Thyroid gland (tissue), 4 donors: Measurements from ENCODE around the gene HCFC1R1. TPM values are rescaled to one million over a fixed set of nuclear protein-coding genes. Genes with fewer than 3 reads are reported as not detected.
A peak's percentile ranks its signal among the peaks of the same experiment; 100 is the strongest.

Experiments
- DNase-seq, 2 donors: peaks; one replicate each; pipeline ENCODE4 v3.0.0-alpha.2; 2019
- H3K27ac ChIP-seq, 3 donors: fragments of 200-600 bp; sonication (generic); 1 replicate in 2 of 3; 2 replicates in 1 of 3; pipeline ENCODE4 v1.5.1; 2016 to 2019; ENCODE audit warnings: mild to moderate bottlenecking in 1 of 3, moderate library complexity in 1 of 3
- H3K27me3 ChIP-seq: fragments of 200-600 bp; sonication (generic); one replicate; pipeline ENCODE4 v1.5.1; 2019
- H3K36me3 ChIP-seq, 2 donors: fragments of 200-600 bp; sonication (generic); one replicate each; pipeline ENCODE4 v1.5.1; 2016 to 2019
- H3K4me1 ChIP-seq, 2 donors: fragments of 200-600 bp; sonication (generic); one replicate each; pipeline ENCODE4 v1.5.1; 2017 to 2019
- H3K4me3 ChIP-seq, 3 donors: fragments of 200-600 bp; sonication (generic); replicated peaks in 1 of 3; 1 replicate in 2 of 3; 2 replicates in 1 of 3; pipeline ENCODE4 v1.5.1; 2016; ENCODE audit warnings: mild to moderate bottlenecking in 1 of 3
- H3K9me3 ChIP-seq: fragments of 200-600 bp; sonication (generic); one replicate; pipeline ENCODE4 v1.5.1; 2017
- POLR2A ChIP-seq, 2 donors: fragments of 450-650 bp; IDR thresholded peaks; one replicate each; pipeline ENCODE4 v1.6.1; 2017; ENCODE audit warnings: antibody characterized with exemption in 2 of 2, mild to moderate bottlenecking in 2 of 2, moderate library complexity in 1 of 2
- WGBS, 2 donors: methylation state at CpG; one replicate each; pipeline ENCODE4 v1.1.5; 2017; 5-methylcytosine and 5-hydroxymethylcytosine counted together
- intact Hi-C: fragments of 100-400 bp; cut with DNase I; formaldehyde crosslinking; loops from one replicate; pipeline ENCODE4 v1.15.1; 2023
- total RNA-seq, 4 donors: library from RNA; depleted of rRNA; stranded (reverse); fragments of >200 nt; gene quantifications; one replicate each; pipeline ENCODE4 v1.2.3, GENCODE V29; 2016
- TF ChIP-seq, protein P1 (sequence below), 6 experiments: fragments of 200-600 bp in 3 of 6; fragments of 450-650 bp in 3 of 6; sonication (generic) in 3 of 6; IDR thresholded peaks; one replicate each; pipeline ENCODE4 v1.5.1; 2016 to 2019; ENCODE audit warnings: antibody characterized with exemption in 6 of 6, mild to moderate bottlenecking in 2 of 6, inconsistent platforms in 1 of 6, moderate library complexity in 1 of 6

The HCFC1R1 gene
- total RNA-seq, 4 donors from 2014 or later, result 10.1 to 51.7 (median 29.7) TPM

DNA sequence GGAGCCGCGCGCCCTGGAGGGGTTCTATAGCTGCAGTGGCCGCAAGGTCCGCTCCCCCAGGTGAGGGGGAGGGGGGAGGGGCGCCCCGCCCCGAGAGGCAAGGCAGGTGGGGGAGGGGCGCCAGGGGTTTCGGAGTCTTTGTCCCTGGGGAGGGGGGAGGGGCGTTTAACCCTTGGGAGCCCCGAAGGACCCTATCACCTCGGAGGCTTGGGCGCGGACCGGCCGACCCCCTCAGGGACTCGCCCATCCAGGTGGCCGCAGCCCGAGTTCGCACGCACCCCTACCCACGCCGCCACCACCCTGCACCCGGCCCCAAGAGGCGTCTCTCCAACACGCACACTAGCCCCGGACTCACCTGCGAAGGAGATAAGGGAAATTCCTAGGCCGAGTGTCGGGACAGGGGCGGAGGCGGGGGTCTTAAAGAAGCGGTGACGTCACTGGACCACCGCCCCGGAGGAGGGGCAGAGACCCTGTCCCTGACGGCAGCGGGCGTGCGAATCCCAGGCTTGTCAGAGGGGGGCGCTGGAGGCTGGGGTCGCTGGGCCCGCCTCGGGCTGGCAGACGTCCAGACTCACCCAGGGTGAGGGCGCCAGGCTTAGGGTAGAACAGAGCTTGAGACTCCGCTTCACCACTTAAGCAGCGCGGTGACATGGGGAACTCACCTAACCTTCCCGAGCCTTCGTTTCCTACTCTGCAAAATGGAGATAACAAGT is 5.8 kb downstream of the HCFC1R1 start, which contains the start of gene CLDN6:
TSS of gene CLDN6 (minus strand) at position 390 of the 713 bp plus-strand sequence. CDS start 2,162 bp downstream, outside the sequence.
- no peaks in the 10 kb centered on the region for H3K27me3 ChIP-seq
- no peak within 1 kb of the TSS for H3K4me3 ChIP-seq
- no peaks in the 10 kb centered on the region for H3K9me3 ChIP-seq
- TF ChIP-seq POLR2A (IDR thresholded peaks at IDR 0.05), result no peak
- TF ChIP-seq, protein P1, sequence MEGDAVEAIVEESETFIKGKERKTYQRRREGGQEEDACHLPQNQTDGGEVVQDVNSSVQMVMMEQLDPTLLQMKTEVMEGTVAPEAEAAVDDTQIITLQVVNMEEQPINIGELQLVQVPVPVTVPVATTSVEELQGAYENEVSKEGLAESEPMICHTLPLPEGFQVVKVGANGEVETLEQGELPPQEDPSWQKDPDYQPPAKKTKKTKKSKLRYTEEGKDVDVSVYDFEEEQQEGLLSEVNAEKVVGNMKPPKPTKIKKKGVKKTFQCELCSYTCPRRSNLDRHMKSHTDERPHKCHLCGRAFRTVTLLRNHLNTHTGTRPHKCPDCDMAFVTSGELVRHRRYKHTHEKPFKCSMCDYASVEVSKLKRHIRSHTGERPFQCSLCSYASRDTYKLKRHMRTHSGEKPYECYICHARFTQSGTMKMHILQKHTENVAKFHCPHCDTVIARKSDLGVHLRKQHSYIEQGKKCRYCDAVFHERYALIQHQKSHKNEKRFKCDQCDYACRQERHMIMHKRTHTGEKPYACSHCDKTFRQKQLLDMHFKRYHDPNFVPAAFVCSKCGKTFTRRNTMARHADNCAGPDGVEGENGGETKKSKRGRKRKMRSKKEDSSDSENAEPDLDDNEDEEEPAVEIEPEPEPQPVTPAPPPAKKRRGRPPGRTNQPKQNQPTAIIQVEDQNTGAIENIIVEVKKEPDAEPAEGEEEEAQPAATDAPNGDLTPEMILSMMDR (IDR thresholded peaks at IDR 0.05), result peak in 1 of 6 experiments; percentile 6
- peak; percentile 30 to 42 for DNase-seq
- H3K27ac ChIP-seq, result no peak within 1 kb of the TSS
- peaks cover 30 to 34% of the 10 kb centered on the region in 2 donors for H3K4me1 ChIP-seq
- intact Hi-C loops, result no loop called here
- H3K36me3 ChIP-seq, result no peaks in the 10 kb centered on the region
- 5% methylated on average over 15 to 23 of the region's 52 CpGs for WGBS, 2 donors

- TF ChIP-seq POLR2A (IDR thresholded peaks at IDR 0.05), result no peak
- TF ChIP-seq, protein P1 (IDR thresholded peaks at IDR 0.05), result no peak
- Histone ChIP-seq H3K4me1 (peaks cover 24 to 34% of the 10 kb centered on the region in 2 donors), H3K4me3 (no peak overlapping the region), H3K27me3 (no peaks in the 10 kb centered on the region), H3K9me3 (no peaks in the 10 kb centered on the region), H3K27ac (no peak overlapping the region), H3K36me3 (no peaks in the 10 kb centered on the region)
- WGBS, 2 donors, result 54 to 82% methylated on average over 8 to 18 of the region's 20 CpGs
- no peak for DNase-seq
- intact Hi-C loops, result no loop called here
Measured at GRCh38 chr16:3017344-3017743, 6.4 kb downstream of the HCFC1R1 start.

DNA sequence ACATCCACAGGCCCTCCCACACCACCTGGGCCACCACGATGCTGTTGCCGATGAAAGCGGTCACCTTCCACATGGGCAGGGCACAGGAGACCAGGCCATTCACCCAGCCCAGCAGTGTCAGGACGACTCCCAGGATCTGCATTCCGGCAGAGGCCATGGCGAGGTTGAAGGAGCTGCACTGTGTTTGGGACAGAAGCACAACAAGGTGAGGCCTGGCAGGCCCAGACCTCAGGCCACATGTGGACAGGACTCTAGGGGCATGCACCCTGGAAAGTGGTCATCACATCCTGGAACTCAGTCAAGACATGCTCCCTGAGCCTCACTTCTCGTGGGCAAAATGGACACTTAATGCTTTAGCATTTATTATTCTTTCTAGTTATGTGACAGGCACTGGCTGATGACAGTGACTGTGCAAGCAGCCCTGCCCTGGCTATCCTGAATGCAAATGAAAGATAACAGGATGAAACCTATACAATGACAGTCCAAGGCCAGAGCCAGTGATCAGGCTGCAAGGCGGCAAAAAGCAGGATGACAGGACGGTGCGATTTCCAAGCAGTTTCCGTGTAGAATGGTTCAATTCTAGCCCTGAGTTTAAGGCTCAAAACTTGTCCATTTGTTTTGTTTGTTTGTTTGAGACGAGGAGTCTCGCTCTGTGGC is 7.7 kb downstream of the HCFC1R1 start:
- no peak overlapping the region for H3K4me3 ChIP-seq
- H3K27ac ChIP-seq, result no peak overlapping the region
- no peaks in the 10 kb centered on the region for H3K27me3 ChIP-seq
- H3K9me3 ChIP-seq, result no peaks in the 10 kb centered on the region
- no peaks in the 10 kb centered on the region for H3K36me3 ChIP-seq
- TF ChIP-seq, protein P1 (IDR thresholded peaks at IDR 0.05), result no peak
- no peak for TF ChIP-seq POLR2A (IDR thresholded peaks at IDR 0.05)
- intact Hi-C loops, result no loop called here
- 86 to 89% methylated on average over 11 to 13 of the region's 13 CpGs for WGBS, 2 donors
- no peak for DNase-seq
- H3K4me1 ChIP-seq, result peaks cover 10 to 27% of the 10 kb centered on the region in 2 donors

GRCh38 chr16:3014971-3015370 is 8.8 kb downstream of the HCFC1R1 start:
- intact Hi-C loops, result no loop called here
- TF ChIP-seq, protein P1 (IDR thresholded peaks at IDR 0.05), result no peak
- no peak for TF ChIP-seq POLR2A (IDR thresholded peaks at IDR 0.05)
- Histone ChIP-seq H3K27ac (no peak overlapping the region), H3K36me3 (no peaks in the 10 kb centered on the region), H3K4me3 (no peak overlapping the region), H3K4me1 (peaks cover 11 to 29% of the 10 kb centered on the region in 2 donors), H3K27me3 (no peaks in the 10 kb centered on the region), H3K9me3 (no peaks in the 10 kb centered on the region)
- 83 to 93% methylated on average over 6 of the region's 6 CpGs for WGBS, 2 donors
- no peak for DNase-seq
